T-helper 2 cell (primary cell): ENCODE data around the gene UNC5B.

Experiments
- DNase-seq, 5 experiments: peaks; one replicate each; pipeline versions ENCODE4 v3.0.0 to v3.0.0-alpha.2; 2012 to 2022

The UNC5B gene

DNA sequence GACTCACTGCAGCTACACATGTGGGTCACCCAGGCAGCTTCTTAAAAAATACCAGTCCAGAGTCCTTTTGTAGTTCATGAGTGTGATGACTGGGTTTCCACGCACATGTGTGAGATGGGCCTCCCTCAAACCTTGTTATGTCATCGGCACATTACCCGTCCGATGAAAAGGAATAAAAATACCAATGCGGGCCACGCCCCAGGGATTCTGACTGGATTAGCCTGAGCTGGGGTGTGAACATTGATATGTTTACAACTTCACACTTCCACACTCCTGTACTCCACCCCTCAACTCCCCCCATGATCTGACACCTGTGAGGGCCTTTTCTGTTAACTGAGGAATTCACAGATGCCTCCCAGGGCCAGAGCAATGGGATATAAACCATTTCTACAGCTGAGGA, 112.9 kb downstream of the UNC5B start:
- DNase-seq, result no peak

GRCh38 chr10:71326464-71326881, 114.1 kb downstream of the UNC5B start:
- DNase-seq, result no peak

DNA sequence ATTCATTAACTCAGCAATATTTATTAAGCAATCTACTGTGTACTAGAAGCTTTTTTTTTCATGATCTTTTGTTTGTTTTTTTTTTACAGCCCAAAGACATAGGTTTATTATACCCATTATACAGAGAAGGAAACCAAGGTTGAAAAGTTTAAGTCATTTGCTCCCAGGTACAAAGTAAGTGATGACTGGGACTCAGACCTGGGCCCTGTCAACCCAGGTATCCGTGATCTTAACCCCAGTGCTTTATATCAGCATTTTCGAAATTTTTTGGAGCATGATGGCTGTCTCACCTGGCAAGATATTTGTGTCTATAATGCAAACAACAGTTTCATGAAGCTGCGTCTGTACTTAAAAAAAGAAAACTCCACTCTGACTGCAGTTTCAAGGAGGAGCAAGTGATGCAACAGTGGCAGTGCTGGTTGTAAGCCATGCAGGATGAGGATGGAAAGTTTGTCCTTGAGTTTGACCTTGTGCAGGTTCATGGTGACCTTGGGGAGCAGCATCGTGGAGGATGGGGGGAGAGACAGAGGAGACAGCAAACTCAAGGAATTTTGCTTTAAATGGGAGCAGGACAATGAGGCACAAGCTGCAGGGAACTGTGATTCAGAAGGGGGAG, 118.5 kb downstream of the UNC5B start:
- no peak for DNase-seq

DNA sequence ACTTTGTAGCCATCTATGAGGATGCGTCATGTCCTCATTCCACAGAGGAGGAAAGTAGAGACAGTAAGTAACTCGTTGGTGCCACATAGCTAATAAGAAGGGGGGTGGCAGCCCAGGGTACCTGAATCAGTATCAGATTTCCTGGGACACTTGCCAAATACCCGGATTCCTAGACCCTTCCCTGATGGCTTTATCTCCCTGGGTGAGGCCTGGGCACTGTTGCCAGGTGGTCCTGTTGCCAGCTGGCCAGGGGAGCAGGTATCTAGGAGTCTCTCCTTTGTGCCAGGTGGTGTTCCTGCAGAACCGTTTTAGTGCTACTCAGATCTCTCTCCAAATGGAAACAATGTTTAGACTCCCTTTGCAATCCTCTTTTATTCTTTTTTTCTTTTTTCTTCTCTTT, 119.4 kb downstream of the UNC5B start:
- no peak for DNase-seq

GRCh38 chr10:71332466-71332865, 120.1 kb downstream of the UNC5B start:
- no peak for DNase-seq

GRCh38 chr10:71333129-71333887, 120.9 kb downstream of the UNC5B start:
- no peak for DNase-seq

DNA sequence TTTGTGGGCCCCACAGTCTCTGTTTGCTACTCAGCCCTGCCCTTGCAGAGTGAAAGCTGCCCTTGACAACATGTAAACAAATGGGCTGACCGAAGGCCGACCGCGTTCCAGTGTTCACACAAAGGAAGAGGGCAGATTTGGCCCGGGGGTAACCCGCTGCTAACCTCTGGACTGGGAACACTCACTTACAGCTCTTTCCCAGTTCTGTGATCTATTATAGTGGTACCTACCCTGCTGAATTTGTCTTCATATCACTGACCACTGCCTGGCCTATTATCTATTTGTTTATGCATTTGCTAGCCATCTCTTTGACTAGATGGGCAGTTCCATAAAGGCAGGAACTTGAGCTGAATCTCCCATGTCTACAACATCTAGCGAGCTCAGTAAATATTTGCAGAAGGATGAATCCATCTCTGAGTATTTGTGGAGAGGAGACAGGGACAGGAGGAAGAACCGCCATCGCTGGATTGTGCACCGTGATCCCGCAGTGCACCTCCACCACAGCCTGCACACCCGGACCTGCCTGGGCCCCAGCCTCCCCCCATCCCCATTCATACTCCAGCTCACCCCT, 121.9 kb downstream of the UNC5B start:
- no peak for DNase-seq

- no peak for DNase-seq
These were observed 122.9 kb downstream of the UNC5B start for GRCh38 chr10:71335173-71335708.

- DNase-seq, result no peak
These were observed 124.3 kb downstream of the UNC5B start for GRCh38 chr10:71336632-71337031.

DNA sequence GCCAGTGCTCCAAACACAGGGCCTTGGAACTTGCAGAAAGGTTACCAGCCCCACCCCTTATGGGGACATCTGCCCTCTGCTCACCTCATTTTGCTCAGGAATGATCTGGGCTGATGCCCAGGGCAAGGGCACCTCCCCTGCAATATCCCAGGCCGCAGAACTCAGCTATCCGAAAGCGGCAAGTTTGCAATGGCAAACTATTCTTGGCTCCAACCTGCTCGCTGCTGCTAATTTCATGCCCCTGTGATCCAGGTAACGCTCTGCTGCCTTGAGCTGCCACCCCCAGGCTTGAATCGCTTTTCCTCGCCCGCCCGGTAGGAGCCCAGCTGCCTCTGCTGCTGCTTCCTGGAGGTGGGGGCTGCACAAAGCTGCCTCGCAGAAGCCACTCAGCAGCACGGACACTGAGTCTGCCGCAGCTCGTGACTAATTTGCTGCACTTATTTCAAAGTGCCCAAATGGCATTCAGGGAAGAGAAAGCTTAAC, 124.9 kb downstream of the UNC5B start:
- DNase-seq, result no peak

- DNase-seq, result no peak
These were observed 126.5 kb downstream of the UNC5B start for GRCh38 chr10:71338728-71339495.

GRCh38 chr10:71339796-71340589, 127.6 kb downstream of the UNC5B start:
- DNase-seq, result no peak

GRCh38 chr10:71342573-71343391, 130.4 kb downstream of the UNC5B start:
- DNase-seq, result no peak

- DNase-seq, result no peak
These were observed 131.0 kb downstream of the UNC5B start for GRCh38 chr10:71343392-71343773.

- no peak for DNase-seq
These were observed 132.0 kb downstream of the UNC5B start for GRCh38 chr10:71344154-71344925.

GRCh38 chr10:71344993-71345480, 132.7 kb downstream of the UNC5B start:
- no peak for DNase-seq

DNA sequence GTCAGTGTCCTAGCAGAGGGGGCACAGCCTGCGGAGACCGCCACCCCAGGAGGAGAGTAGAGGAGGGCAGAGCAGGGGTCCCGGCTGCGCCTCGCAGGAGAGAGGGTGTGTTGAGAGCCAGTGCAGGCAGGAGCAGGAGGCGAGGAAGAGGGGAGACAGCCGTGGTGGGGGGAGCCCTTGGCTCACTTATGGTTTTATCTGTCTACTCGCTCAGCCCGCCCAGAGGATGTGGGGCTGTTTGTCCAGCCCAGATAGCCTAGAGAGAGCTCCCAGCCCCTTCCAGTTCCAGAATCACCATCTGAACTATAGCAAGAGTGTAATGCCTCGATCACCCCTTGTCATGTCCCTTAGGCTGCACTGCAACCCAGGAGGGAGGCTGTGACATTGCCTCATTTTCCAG, 133.3 kb downstream of the UNC5B start:
- DNase-seq, result no peak

- DNase-seq, result no peak
These were observed 134.4 kb downstream of the UNC5B start for GRCh38 chr10:71346731-71347130.

GRCh38 chr10:71347587-71348395, 135.4 kb downstream of the UNC5B start:
- no peak for DNase-seq
